Measurements from ENCODE around the gene UCN.
"Not testable (repeated sequence)": the region's sequence is repeated elsewhere in the genome, so short reads cannot be mapped to it uniquely, and the experiment has no call there.

UCN gene

DNA sequence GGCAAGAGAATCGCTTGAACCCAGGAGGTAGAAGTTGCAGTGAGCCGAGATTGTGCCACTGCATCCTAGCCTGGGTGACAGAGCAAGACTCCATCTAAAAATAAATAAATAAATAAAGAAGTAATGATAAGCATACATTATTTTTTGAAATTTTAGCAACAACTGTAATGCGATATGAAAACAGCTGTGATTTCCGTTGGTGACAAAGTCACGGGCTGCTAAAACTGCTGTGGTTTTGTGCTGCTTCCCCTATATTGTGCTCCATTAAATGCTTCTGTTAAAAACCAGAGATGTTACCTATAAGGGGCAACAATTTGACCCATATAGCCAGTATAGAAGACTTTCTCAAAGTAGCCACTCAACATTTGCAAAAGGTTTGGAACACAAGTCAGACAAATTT is 17.7 kb downstream of the UCN start:
- no peak for DNase-seq (ENCODE audit: insufficient read length, low spot score)
- FAIRE-seq: no peak

DNA sequence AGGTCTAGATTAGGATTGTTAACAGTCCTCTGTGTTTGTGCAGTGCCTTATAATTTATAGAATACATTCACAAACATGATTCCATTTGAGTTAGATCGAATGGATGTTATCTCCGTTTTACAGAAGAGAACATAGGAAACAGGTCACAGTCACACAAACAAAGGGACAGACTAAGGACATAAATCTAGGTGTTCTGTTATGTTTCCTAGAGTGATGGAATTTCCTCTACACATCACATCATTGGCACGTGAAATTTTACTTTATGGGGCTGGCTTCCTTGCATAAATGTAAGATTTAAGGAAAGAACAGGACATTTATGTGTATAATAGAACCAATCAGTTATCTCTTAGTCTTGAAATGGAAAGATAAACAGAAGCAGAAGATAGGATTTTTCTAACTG is 19.6 kb downstream of the UCN start:
- DNase-seq (ENCODE audit: insufficient read length, low spot score) (no peak), FAIRE-seq (no peak)

DNA sequence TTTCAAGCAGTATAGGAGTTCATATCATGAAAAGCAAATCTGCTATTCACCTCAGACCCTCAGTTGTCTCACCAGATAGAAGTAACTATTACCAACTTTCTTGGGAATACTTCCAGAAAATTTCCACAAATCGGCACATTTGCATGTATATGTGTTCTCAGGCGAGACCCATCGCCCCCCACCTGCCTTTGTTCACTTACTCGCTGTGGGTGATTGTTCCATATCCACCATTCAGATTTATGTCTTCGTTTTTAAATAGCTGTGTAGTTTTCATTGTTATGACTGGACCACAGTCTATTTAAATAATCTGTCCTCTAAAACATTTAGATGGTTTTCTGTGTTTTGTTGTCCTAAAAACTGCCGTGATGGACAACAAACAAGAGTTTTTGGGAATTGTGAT is 22.8 kb downstream of the UCN start:
- DNase-seq (ENCODE audit: insufficient read length, low spot score) (no peak), FAIRE-seq (no peak)

DNA sequence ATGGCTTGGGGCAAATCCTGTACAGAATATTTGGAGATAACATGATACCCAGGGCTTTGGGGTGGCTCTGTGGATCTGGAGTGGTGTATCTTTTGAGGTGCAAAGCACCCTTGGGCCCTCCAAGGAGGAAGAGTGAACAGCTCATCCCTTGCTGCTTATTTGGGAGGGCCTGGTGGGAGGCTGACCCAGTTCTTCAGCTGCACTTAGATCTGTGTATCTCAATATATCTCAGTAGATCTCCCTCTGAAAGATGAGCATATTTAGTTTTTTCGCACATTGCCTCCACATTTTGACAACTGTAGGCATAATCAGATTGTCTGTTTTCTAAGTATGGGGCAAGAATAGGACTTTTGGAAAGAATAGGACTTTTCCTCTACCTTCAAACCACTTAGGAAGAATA is 23.2 kb downstream of the UCN start:
- FAIRE-seq: no peak
- no peak for DNase-seq (ENCODE audit: insufficient read length, low spot score)

DNA sequence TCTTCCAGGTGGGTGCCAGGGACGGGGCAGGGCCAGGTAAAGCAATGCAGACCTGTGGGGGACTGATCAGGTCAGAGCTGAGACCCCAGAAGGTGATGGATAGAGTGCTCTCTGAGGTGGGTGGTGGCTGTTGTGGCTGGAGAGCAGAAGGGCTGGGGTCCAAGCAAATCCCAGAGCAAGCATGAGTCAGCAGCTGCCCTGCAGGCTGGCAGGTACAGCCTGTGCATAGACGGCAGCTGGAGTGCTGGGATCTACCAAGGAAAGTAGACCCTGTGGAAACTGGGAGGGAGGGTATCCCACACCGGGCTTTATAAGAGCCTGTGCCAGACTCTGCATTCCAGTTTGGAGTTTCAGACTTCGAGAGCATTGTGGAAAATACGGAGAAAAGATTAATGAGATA is 25.4 kb downstream of the UCN start:
- FAIRE-seq: no peak

DNA sequence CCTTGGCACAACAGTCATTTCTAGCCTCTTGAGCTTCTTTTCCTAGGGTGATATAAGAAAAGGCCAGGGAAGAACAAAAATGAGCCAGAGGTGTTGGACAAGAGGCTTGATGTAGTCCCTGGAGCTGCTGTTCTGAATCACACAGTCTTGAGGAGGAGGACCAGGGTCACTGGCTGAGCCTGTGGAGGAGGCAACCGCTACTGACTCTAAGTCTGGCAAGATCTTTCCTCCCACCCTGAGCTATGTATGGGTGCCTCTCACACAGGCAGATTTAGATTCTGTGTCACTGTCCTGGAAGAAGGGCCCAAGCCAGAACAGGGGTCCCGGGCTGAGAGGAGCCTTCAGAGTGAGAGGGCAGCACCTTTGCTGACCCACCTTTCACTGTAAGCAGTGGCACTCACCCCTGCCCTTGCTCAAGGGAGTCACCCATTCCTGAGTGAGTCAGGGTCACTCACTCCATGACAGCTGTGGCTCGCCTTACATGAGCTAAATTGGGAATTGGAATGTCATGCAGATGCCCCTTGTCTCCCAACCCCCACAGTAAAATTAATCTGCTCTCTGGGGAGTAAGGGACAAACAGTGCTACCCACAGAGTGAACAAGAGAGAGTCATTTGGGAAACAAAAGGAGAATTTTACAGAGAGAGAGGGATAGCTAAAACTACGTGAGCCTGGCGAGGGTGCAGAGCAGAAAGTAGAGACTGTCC is 26.2 kb downstream of the UCN start, which contains the start of gene TRIM54:
Gene TRIM54 (plus strand): TSS at position 575 of the 705 bp plus-strand sequence. CDS start 303 bp downstream, outside the sequence.
- DNase-seq (ENCODE audit: insufficient read length, low spot score) (no peak), FAIRE-seq (no peak)

More for the DNA sequence above, 25.4 kb downstream of the UCN start:
- DNase-seq (ENCODE audit: insufficient read length, low spot score): no peak

DNA sequence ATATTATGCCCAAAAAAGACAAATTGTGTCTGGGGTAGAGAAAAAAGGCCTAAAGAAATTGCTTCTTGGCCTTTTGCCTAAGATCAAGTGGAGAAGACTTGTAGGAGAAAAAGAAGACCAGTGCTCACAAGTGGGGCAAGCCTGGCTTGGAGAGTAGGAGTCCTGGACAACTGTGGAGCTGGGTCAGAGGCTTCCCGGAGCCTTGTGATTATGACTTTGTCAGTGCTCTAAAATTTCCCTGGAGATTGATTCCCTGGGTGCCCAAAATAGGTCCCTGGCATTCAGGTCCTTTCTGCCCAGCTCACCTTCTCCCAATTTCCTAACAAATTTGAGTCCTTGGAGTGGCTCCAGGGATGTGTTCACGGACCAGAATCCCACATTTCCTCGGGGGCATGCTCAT is 26.8 kb downstream of the UCN start:
- DNase-seq (ENCODE audit: insufficient read length, low spot score) (no peak), FAIRE-seq (no peak)

DNA sequence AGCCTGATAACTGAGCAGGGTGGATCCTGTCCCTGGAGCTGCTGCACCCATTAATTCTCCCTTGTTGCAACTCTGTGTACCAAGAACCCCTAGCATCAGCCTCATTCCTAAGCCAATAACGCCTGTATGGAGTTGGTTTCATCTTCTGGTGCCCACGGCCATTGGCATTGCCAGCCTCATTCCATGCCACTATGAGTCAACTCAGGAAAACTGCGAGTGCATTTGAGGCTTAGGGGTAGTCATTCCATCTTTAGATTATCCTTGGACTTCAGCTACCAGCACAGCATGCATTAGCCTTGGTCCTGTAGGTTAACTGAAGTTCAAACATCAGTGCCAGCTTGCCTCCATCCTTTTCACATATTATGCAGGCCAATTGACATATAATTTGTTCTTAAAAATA is 27.4 kb downstream of the UCN start:
- DNase-seq (ENCODE audit: insufficient read length, low spot score) (no peak), FAIRE-seq (no peak)

DNA sequence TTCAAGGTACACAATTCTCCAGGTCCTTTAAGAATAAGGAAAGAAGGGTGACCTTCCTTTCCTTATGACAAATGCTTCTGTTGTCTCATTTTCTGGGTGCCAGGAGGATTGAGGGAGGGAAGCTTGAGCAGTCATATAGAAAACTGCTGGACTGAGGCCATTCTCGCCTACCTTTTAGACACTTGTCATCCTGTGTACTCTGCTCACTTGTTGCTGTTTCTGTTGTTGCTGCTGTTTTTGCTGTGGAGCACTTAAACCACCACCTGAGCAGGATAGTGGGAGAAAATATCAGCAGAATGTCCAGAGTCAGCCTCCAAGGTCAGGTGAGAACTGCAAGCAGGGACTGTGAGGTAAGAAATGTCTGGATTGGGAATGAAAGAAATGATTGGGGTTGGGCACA is 30.2 kb downstream of the UCN start:
- DNase-seq (ENCODE audit: insufficient read length, low spot score) (no peak), FAIRE-seq (no peak)

DNA sequence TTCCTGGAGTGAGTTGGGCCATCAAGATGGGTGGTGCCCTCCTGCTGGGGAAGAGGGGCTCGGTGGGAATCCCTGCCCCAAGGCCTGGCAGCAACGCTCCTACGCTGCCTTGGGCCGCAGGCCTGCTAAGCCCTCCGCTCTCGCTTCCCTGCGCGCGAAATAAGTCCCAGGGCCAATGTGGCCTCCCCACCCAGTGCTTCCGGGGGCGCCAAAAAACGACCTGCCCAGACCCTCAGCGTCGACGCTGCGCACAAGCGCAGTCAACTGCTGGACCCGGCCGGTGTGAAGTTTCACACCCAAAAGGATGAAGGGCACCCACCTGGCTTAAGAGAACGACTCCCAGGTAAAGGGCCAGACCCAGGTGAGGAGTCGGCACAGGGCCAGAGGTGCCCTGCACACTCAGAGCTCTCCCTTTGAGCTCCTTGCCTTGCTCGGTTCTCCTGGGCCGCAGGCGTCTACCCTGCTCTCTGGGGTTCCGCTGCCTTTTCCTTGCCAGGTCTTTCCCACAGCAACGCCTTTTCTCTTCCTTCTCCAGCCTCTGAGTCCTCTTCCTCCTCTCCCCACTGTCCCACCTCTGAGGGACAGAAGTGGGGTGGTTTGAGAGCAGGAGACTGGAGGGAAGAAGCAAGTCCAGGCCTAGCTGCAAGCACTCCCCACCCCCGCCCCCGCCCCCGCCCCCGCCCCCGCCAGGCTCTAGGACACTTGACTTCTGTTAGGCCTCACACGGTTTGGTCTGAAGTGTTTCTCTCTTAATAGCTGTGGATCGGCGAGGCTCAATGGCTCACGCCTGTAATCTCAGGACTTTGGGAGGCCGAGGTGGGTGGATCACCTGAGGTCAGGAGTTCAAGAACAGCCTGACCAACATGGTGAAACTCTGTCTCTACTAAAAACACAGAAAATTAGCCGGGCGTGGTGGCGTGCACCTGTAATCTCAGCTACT is 32.8 kb downstream of the UCN start, which contains the start of gene DNAJC5G:
Gene DNAJC5G (plus strand): TSS at position 223 of the 940 bp plus-strand sequence. CDS start 1,296 bp downstream, outside the sequence.
- FAIRE-seq (no peak), DNase-seq (ENCODE audit: insufficient read length, low spot score) (no peak)

DNA sequence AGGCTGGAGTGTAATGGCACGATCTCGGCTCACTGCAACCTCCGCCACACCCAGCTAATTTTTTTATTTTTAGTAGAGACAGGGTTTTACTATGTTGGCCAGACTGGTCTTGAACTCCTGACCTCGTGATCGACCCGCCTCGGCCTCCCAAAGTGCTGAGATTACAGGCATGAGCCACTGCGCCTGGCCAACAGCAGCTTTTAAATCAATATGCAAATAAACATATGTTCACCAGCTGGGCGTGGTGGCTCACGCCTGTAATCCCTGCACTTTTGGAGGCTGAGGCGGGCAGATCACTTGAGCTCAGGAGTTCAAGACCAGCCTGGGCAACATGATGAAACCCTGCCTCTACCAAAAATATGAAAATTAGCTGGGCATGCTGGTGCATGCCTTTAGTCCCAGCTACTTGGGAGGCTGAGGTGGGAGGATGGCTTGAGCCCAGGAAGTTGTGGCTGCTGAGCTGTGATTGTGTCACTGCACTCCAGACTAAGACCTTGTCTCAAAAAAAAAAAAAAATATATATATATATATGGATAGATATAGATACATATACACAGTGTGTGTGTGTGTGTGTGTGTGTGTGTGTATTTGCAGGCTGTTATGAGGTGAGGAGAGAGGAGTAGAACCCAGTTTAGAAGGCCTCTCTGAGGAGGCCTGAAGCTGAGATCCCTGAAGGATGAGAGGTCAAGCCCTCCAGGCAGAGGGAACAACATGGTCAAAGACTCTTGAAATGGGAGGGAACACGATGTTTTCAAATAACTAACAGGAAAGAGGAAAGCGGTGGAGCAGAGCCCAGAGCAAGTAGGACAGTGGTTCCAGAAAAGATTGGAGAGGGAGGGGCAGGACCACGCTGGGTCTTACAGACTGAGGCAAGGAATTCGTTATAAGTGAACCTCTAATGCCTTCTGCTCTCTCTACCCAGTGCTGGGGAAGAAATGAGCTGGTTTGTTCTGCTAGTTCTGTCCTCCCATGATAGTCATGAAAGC is 35.4 kb downstream of the UCN start:
- FAIRE-seq; DNase-seq (ENCODE audit: insufficient read length, low spot score): not testable (repeated sequence)

DNA sequence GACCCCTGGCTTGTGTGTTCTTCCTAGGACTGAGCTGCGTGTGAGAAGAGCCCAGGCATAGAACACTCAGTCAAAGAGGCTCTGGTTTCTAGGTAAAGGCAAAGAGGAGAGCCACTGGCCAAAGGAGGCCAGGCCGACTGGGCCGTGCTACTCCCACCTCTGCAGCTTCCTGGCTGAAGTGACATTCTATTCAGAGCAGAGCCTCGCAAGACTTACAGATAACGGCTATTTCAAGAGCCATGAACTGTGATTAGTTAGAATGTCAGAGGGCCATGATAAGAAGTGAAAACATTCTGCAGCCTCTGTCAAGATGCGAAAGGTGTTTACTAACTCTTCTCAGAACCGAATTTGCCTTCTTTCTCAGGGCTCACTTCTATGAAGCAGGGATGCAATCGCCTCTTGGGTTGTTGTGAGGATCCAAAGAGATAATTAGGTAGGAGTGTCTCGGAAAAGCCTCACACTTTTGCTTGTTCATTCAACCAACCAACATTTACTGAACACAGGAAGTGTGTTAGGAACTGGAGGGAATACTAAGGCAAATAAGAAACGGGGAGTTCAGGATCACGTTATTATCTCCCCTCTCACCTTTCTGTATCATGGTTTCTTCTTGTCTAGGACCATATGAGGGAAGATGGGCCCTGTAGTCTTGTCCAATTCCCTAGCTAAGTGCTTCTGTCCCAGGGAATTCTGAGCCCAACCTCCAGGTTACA is 36.5 kb downstream of the UCN start:
- DNase-seq (ENCODE audit: insufficient read length, low spot score): no peak
- no peak for FAIRE-seq

DNA sequence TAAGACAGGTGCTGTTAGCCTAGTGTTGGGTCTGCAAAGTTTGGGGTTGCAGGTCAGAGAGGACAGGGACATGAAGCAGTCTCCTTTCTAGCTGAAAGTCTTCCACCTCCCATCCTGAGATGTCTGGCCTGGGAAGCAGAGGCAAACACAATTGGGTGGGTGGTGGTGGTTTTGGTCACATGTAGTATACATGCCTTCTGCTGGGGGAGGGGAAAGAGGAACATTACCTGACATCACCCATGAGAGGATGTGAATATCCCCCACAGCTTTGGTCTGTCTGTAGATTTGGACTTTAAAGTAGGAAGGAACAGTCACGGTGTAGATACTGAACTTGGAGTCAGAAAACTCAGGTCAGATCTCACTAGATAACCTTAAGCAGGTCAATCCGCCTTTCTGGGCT is 37.6 kb downstream of the UCN start:
- FAIRE-seq (no peak), DNase-seq (ENCODE audit: insufficient read length, low spot score) (no peak)

DNA sequence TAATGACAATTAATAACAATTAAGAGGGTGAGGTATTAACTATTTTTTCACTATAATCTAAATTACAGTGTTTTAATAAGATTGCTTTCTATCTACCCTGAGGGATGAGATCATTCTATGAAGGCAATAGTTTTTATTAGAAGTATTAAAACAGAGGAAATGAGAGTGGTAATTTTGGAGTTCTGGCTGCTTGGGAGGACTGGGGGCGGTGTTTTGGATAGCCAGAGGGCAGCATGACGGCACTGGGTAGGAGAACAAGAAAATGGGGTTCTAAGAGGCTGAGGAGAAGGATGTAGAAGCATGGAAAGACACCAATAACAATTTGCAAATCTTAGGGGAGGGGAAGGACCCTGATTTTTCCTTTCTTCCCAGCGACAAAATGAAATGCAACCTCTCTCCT is 38.1 kb downstream of the UCN start:
- FAIRE-seq: no peak
- no peak for DNase-seq (ENCODE audit: insufficient read length, low spot score)

DNA sequence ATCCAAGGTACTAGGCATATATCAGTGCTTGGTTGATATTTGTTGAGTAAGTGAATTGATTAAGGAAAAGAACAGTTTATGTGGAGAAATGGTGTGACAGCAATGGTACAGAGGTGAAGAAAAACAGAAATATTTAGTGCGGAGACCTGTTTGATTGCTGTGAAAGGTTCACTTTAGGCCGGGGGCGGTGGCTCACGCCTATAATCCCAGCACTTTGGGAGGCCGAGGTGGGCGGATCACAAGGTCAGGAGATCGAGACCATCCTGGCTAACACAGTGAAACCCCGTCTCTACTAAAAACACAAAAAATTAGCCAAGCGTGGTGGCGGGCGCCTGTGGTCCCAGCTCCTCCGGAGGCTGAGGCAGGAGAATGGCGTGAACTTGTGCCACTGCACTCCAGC is 39.9 kb downstream of the UCN start:
- not testable (repeated sequence) for DNase-seq (ENCODE audit: insufficient read length, low spot score); FAIRE-seq

DNA sequence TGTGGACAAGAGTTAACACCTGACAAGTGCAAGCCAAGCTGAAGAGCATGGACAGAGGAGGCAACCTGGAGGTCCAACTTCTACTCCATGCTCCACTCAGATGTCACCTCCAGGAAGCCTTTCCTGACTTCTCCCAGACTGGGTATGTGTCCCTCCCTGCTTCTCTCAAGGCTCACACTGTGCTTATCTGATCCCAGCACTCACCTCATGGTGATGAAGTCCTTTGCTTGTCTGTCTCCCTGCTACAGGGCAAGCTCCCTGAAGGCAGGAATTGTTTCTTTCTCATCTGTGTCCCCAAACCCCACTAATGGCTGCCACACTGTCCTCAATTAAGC is 42.7 kb downstream of the UCN start:
- no peak for DNase-seq (ENCODE audit: insufficient read length, low spot score)
- FAIRE-seq: no peak

DNA sequence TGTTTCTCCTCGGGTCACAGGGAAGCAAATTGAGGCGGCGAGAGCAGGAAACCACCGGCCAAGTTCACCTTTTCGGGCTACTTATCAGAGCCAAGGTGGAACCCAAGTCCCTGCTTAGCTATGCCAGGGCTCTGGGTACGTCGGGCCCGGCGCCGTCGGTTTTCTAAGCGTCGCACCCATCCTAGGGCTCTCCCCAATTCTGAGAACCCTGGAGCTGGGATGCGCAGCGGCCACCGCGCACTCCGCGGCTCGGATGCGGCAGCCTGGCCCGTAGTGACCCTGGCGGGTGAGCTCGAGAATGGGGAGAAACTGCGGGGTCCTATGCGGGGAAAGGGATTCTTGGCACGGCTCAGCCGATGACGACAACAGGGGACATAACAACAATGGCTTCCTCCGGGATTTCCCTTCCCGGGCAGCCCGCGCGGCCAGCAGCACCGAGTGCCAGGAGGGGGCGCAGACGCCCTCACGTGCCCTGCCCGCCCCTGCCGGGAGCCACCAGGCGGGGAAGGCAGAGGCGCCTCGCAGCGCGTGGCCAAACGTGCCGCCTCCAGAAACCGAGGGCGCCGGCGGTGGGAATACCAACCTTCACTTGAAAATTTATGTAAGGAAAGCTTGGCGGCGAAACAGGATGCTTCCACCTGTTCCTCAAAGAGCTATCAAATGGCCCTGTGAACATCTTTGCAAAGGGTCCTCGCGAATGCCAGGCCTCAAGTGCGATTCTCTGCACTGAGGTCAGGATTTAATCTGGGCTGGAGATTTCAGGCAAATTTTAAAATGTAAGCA is 43.3 kb downstream of the UCN start:
- DNase-seq (ENCODE audit: insufficient read length, low spot score) (peak; percentile 71), FAIRE-seq (no peak)

DNA sequence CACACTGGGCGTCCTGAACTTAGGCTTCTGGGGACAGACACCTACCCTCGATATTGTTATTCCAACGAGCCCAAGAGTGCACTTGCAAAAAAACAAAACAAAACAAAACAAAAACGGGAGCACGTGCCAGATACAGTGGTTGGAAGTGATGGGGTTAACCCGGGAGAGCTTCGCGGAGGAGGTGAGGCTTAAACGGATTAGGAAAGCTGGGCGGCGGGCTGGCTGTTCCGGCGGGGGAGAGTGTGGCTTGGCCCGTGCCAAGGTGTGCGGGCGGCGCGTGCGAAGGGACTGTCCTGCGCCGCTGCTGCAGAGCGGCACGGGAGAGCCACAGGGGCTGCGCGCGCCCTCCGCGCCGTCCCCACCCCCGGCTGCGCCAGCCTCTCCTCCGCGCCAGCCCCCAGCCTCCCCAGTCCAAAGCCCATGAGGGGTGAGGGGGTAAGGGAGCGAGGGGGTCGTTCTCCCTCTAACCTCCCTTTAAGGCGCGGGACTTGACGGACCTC is 43.9 kb downstream of the UCN start:
- DNase-seq (ENCODE audit: insufficient read length, low spot score) (no peak), FAIRE-seq (no peak)
